K562 (cell line): ENCODE results near the gene ZNF428. TPM values are rescaled to one million over a fixed set of nuclear protein-coding genes. Genes with fewer than 3 reads are reported as not detected.
A peak's percentile ranks its signal among the peaks of the same experiment; 100 is the strongest.

Experiments
- CEBPZ ChIP-seq: fragments of 150-350 bp; IDR thresholded peaks from 2 replicates; pipeline ENCODE4 v1.6.1; 2014; ENCODE audit warnings: low read depth, mild to moderate bottlenecking, low read length, borderline replicate concordance
- FOXP4 ChIP-seq: sonication (generic); formaldehyde crosslinking; IDR thresholded peaks from 2 replicates; pipeline ENCODE4 v1.8.0; 2022; ENCODE audit warnings: mild to moderate bottlenecking, missing genetic modification reagents, borderline replicate concordance
- GATA2 ChIP-seq: sonication (generic); formaldehyde crosslinking; IDR thresholded peaks from 2 replicates; pipeline ENCODE4 v1.4.0; 2020; ENCODE audit warnings: mild to moderate bottlenecking, missing genetic modification reagents
- RERE ChIP-seq: sonication (generic); formaldehyde crosslinking; IDR thresholded peaks from 2 replicates; pipeline ENCODE4 v1.8.0; 2023; ENCODE audit warnings: missing genetic modification reagents, mild to moderate bottlenecking, borderline replicate concordance
- RFX5 ChIP-seq: IDR thresholded peaks from 2 replicates; pipeline ENCODE4 v1.6.1; 2011; ENCODE audit warnings: low read depth, mild to moderate bottlenecking, improper control_type of control experiment, low read length
- ZBTB2 ChIP-seq: fragments of 450-650 bp; IDR thresholded peaks from 2 replicates; pipeline ENCODE4 v1.6.1; 2016; ENCODE audit warnings: antibody characterized with exemption
- ZFP91 ChIP-seq: sonication (generic); formaldehyde crosslinking; IDR thresholded peaks from 2 replicates; pipeline ENCODE4 v1.8.0; 2022; ENCODE audit warnings: mild to moderate bottlenecking, missing genetic modification reagents
- ZNF23 ChIP-seq: fragments of 250-450 bp; sonication (Bioruptor Pico); IDR thresholded peaks from 2 replicates; pipeline ENCODE4 v1.4.0; 2020; ENCODE audit warnings: mild to moderate bottlenecking
- ZNF282 ChIP-seq: sonication (generic); formaldehyde crosslinking; IDR thresholded peaks from 2 replicates; pipeline ENCODE4 v1.8.1; 2023; ENCODE audit warnings: missing genetic modification reagents
- polyA plus RNA-seq, 8 experiments: library from polyadenylated mRNA; depleted of rRNA in 4 of 8; stranded (reverse) in 5 of 8; unstranded in 3 of 8; fragments of >200 nt; fragmentation: Nextera tagmentation in 2 of 8; fragmentation: Illumina TruSeq in 1 of 8; extraction: Ambion mirVana in 2 of 8; extraction: Trizol in 1 of 8; gene quantifications; 2 replicates each; pipeline versions ENCODE4 v1.2.1 to v1.2.3, GENCODE V29; 2011 to 2014; ENCODE audit warnings: inconsistent platforms in 1 of 8, missing spikeins in 1 of 8
- total RNA-seq, 7 experiments: library from RNA; depleted of rRNA in 6 of 7; stranded (reverse); fragments of >200 nt in 6 of 7; fragmentation: Illumina TruSeq in 2 of 7; extraction: Trizol in 2 of 7; gene quantifications; 2 replicates each; pipeline versions ENCODE4 v1.2.1 to v1.2.3, GENCODE V29; 2011 to 2021; ENCODE audit warnings: low replicate concordance in 1 of 7

ZNF428 gene
- total and polyA plus RNA-seq, 9 of the 15 experiments (the other 6 are each of a cell fraction or from before 2014, with no cell fraction given): 0.15 to 85.7 (median 15.9) TPM

GRCh38 chr19:43619262-43620060 lies at the start of gene ZNF428 (continued):
- no peak for TF ChIP-seq CEBPZ
- no peak for TF ChIP-seq RFX5
- TF ChIP-seq ZBTB2: no peak
- TF ChIP-seq ZNF23 (CRISPR knock-in tag): no peak
- TF ChIP-seq ZFP91 (CRISPR knock-in tag): no peak
- peak; percentile 89 for TF ChIP-seq ZNF282 (CRISPR knock-in tag)
- no peak for TF ChIP-seq RERE (CRISPR knock-in tag)
- no peak for TF ChIP-seq FOXP4 (CRISPR knock-in tag)
- no peak for TF ChIP-seq GATA2 (CRISPR knock-in tag)
